ENCODE results near the gene DLGAP4. TPM values are rescaled to one million over a fixed set of nuclear protein-coding genes. Genes with fewer than 3 reads are reported as not detected.

DLGAP4 gene
- total and polyA plus RNA-seq, 10 of the 15 experiments (the other 5 are each of a cell fraction or from before 2014, with no cell fraction given): 0.42 to 43.3 (median 19.0) TPM

DNA sequence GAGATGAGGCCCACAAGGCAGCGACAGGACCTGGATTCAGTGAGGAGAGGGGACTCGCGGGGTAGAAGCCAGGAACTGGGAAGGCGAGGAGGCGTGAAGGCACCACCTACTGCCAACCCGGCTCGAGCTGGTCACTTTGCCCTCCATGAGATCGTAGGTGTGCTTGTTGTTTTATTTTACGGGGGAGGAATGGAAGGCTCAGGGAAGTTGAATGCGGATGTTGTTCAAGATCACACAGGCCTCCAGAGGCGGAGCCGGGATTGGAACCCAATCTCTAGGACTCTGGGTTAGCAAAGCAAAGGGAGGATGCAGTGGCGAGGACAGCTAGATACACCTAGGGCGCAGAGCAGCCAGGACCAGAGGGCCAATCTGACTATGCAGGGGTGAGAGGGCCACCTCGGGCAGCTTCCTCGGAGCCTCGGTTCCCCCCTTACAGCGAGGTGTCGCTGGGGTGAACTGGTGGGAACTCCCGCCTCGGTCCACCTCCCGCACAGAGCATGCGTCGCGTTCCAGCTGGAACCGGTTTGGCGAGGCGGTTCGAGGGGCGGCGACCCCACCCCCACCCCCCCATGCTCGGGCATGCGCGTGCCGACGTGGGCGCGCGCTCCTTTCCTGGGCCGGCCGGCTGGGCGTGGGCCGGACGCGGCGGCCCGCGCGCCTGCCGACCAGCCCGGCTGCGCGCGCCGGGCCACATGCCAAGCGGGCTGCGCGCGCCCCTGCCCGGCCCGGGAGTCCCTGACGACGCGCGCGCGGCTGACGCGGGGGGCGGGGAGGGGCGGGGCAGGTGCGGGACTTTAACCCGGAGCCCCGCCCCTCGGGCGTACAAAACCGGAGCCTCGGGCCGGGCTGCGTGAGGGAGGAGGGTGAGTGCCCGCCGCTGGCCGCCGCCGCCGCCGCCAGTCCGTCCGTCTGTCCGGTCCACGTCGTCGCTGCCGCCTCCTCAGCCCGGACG lies 154.8 kb downstream of the DLGAP4 start (continued):
- TF ChIP-seq SMARCA5 (IDR thresholded peaks at IDR 0.05) (0 out of 2 replicates have a peak, but pooled peaks have one; percentile 12), SKIL (IDR thresholded peaks at IDR 0.05; ENCODE audit: low read depth, poor library complexity, severe bottlenecking) (no peak), MYB (IDR thresholded peaks at IDR 0.05; ENCODE audit: borderline replicate concordance, low read depth, low read length) (no peak), NFYB (IDR thresholded peaks at IDR 0.05; ENCODE audit: insufficient read depth, low read depth, low read length) (no peak), CBX5 (IDR thresholded peaks at IDR 0.05; ENCODE audit: low read depth) (no peak), GATAD2B (conservative IDR thresholded peaks at IDR 0.05; ENCODE audit: low read depth) (0 out of 2 replicates have a peak, but pooled peaks have one; percentile 13), BMI1 (IDR thresholded peaks at IDR 0.05; ENCODE audit: borderline replicate concordance) (no peak), SRF (IDR thresholded peaks at IDR 0.05; ENCODE audit: low read depth in 2 of 2, low read length in 2 of 2) (0 out of 4 replicates have a peak, but pooled peaks of 1 of the 2 experiments have one; percentile 12), MAX (IDR thresholded peaks at IDR 0.05; ENCODE audit: low read depth, low read length) (peak; percentile 67; the same call in 1 of the 2 replicates), TCF3 (IDR thresholded peaks at IDR 0.05; ENCODE audit: borderline replicate concordance, insufficient read depth, low read depth, low read length) (no peak), NRF1 (conservative IDR thresholded peaks at IDR 0.05; ENCODE audit: low read depth, low read length) (peak; percentile 64; the same call in 1 of the 2 replicates), SPI1 (IDR thresholded peaks at IDR 0.05; ENCODE audit: borderline replicate concordance, insufficient read depth, low read depth, low read length) (peak; percentile 32; the same call in 1 of the 2 replicates)
- TF ChIP-seq, protein P1, sequence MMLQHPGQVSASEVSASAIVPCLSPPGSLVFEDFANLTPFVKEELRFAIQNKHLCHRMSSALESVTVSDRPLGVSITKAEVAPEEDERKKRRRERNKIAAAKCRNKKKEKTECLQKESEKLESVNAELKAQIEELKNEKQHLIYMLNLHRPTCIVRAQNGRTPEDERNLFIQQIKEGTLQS (IDR thresholded peaks at IDR 0.05; ENCODE audit: borderline replicate concordance, extremely low read depth, low read depth, low read length): no peak
- TF ChIP-seq, protein P2, sequence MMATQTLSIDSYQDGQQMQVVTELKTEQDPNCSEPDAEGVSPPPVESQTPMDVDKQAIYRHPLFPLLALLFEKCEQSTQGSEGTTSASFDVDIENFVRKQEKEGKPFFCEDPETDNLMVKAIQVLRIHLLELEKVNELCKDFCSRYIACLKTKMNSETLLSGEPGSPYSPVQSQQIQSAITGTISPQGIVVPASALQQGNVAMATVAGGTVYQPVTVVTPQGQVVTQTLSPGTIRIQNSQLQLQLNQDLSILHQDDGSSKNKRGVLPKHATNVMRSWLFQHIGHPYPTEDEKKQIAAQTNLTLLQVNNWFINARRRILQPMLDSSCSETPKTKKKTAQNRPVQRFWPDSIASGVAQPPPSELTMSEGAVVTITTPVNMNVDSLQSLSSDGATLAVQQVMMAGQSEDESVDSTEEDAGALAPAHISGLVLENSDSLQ (IDR thresholded peaks at IDR 0.05): no peak
- TF ChIP-seq, protein P3, sequence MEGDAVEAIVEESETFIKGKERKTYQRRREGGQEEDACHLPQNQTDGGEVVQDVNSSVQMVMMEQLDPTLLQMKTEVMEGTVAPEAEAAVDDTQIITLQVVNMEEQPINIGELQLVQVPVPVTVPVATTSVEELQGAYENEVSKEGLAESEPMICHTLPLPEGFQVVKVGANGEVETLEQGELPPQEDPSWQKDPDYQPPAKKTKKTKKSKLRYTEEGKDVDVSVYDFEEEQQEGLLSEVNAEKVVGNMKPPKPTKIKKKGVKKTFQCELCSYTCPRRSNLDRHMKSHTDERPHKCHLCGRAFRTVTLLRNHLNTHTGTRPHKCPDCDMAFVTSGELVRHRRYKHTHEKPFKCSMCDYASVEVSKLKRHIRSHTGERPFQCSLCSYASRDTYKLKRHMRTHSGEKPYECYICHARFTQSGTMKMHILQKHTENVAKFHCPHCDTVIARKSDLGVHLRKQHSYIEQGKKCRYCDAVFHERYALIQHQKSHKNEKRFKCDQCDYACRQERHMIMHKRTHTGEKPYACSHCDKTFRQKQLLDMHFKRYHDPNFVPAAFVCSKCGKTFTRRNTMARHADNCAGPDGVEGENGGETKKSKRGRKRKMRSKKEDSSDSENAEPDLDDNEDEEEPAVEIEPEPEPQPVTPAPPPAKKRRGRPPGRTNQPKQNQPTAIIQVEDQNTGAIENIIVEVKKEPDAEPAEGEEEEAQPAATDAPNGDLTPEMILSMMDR (IDR thresholded peaks at IDR 0.05 in 2 of 3, conservative IDR thresholded peaks at IDR 0.05 in 1 of 3; ENCODE audit: control insufficient read depth in 2 of 3, extremely low read depth in 1 of 3, insufficient read depth in 1 of 3, low read depth in 3 of 3, low read length in 3 of 3): no peak
- TF ChIP-seq, protein P4, sequence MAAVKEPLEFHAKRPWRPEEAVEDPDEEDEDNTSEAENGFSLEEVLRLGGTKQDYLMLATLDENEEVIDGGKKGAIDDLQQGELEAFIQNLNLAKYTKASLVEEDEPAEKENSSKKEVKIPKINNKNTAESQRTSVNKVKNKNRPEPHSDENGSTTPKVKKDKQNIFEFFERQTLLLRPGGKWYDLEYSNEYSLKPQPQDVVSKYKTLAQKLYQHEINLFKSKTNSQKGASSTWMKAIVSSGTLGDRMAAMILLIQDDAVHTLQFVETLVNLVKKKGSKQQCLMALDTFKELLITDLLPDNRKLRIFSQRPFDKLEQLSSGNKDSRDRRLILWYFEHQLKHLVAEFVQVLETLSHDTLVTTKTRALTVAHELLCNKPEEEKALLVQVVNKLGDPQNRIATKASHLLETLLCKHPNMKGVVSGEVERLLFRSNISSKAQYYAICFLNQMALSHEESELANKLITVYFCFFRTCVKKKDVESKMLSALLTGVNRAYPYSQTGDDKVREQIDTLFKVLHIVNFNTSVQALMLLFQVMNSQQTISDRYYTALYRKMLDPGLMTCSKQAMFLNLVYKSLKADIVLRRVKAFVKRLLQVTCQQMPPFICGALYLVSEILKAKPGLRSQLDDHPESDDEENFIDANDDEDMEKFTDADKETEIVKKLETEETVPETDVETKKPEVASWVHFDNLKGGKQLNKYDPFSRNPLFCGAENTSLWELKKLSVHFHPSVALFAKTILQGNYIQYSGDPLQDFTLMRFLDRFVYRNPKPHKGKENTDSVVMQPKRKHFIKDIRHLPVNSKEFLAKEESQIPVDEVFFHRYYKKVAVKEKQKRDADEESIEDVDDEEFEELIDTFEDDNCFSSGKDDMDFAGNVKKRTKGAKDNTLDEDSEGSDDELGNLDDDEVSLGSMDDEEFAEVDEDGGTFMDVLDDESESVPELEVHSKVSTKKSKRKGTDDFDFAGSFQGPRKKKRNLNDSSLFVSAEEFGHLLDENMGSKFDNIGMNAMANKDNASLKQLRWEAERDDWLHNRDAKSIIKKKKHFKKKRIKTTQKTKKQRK (IDR thresholded peaks at IDR 0.05; ENCODE audit: low read depth, low read length): no peak

Data from GM12878 (cell line).